Measurements from ENCODE around the gene ITGB3.

ITGB3 gene

GRCh38 chr17:47325176-47325575 lies 71.5 kb downstream of the ITGB3 start:
- TF ChIP-seq CTCF (IDR thresholded peaks at IDR 0.05; ENCODE audit: low read depth, low read length, missing control alignments): no peak
- no peak overlapping the region for H3K4me3 ChIP-seq (replicated peaks; ENCODE audit: low read depth, low read length)
- no peak for DNase-seq (ENCODE audit: extremely low read depth, low read depth)

- no peak for DNase-seq (ENCODE audit: extremely low read depth, low read depth)
These were observed 76.9 kb downstream of the ITGB3 start for GRCh38 chr17:47330548-47330947.

GRCh38 chr17:47332287-47332686 lies 78.7 kb downstream of the ITGB3 start:
- no peak for TF ChIP-seq CTCF (IDR thresholded peaks at IDR 0.05; ENCODE audit: low read depth, low read length, missing control alignments)
- no peak for DNase-seq (ENCODE audit: extremely low read depth, low read depth)

More at GRCh38 chr17:47330548-47330947, 76.9 kb downstream of the ITGB3 start:
- H3K4me3 ChIP-seq (replicated peaks; ENCODE audit: low read depth, low read length): no peak overlapping the region
- TF ChIP-seq CTCF (IDR thresholded peaks at IDR 0.05; ENCODE audit: low read depth, low read length, missing control alignments): no peak

GRCh38 chr17:47335101-47335936 lies 81.7 kb downstream of the ITGB3 start:
- no peak overlapping the region for H3K4me3 ChIP-seq (replicated peaks; ENCODE audit: low read depth, low read length)
- no peak for TF ChIP-seq CTCF (IDR thresholded peaks at IDR 0.05; ENCODE audit: low read depth, low read length, missing control alignments)
- no peak for DNase-seq (ENCODE audit: extremely low read depth, low read depth)

More at GRCh38 chr17:47332287-47332686, 78.7 kb downstream of the ITGB3 start:
- H3K4me3 ChIP-seq (replicated peaks; ENCODE audit: low read depth, low read length): no peak overlapping the region

GRCh38 chr17:47338026-47338425 lies 84.4 kb downstream of the ITGB3 start:
- no peak for TF ChIP-seq CTCF (IDR thresholded peaks at IDR 0.05; ENCODE audit: low read depth, low read length, missing control alignments)
- DNase-seq (ENCODE audit: extremely low read depth, low read depth): no peak
- H3K4me3 ChIP-seq (replicated peaks; ENCODE audit: low read depth, low read length): no peak overlapping the region

GRCh38 chr17:47352848-47353247 lies 99.2 kb downstream of the ITGB3 start:
- H3K4me3 ChIP-seq (replicated peaks; ENCODE audit: low read depth, low read length): no peak overlapping the region
- no peak for DNase-seq (ENCODE audit: extremely low read depth, low read depth)
- no peak for TF ChIP-seq CTCF (IDR thresholded peaks at IDR 0.05; ENCODE audit: low read depth, low read length, missing control alignments)

Data from HFF-Myc (cell line).